Fibroblast of mammary gland (primary cell): ENCODE measurements around the gene EEIG1.
"Not testable (repeated sequence)": the region's sequence is repeated elsewhere in the genome, so short reads cannot be mapped to it uniquely, and the experiment has no call there.

Source experiments
- DNase-seq: peaks from one replicate; pipeline ENCODE4 v3.0.0-alpha.2; 2010; ENCODE audit warnings: low read depth
- H3K4me3 ChIP-seq: 2 replicates; pipeline ENCODE4 v1.5.1; 2011; ENCODE audit warnings: low read depth, mild to moderate bottlenecking, low read length, moderate library complexity; ENCODE audit not compliant: control insufficient read depth
- TF ChIP-seq, protein P1 (sequence below): conservative IDR thresholded peaks from 2 replicates; pipeline ENCODE4 v1.5.1; 2011; ENCODE audit warnings: low read depth, low read length, inconsistent platforms; ENCODE audit not compliant: control insufficient read depth, insufficient read depth

The EEIG1 gene

DNA sequence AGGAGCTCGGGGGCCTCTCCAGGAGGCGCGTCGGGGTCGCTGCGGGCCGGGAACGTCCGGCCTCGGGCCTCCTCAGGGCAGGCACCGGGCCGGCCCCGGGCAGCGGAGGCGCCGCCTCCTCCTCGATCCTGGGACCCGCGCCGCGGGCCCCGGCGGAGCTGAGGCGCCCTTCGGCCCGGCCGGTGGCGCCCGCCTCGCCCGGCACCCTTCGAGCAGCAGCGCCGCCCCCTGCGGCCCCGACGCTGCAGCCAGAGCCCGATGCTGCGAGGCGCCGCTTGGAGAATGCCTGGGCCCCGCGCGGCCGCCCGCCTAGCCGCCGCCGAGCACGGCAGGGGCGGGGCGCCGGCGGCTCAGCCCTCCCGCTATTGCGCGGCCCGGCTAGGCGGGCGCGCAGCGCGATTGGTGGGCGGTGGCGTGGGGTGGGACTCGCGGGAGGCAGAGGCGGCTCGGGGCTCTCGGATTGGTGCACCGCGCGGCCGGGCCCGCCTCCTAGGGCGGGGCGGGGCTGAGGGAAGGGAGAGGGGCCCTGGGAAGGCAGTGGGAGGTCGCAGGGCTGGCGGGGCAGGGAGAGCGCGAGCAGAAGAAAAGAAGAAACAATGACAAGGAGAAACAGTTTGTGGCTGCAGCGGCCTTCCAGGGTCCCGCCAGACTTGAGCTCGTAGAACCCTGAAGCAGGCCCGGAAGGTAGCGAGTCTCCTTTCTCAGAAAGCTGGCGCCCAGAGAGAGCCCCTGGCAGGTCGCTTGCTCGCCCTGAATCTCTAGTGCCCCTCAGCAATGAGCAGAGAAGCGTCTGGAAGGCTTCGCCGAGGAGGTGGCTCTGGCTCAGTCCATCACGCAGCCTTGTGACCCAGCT is at the start of gene EEIG1:
Gene EEIG1 (minus strand): TSS at position 284 of the 853 bp plus-strand sequence. CDS start 852 bp downstream, outside the sequence.
- TF ChIP-seq, protein P1, sequence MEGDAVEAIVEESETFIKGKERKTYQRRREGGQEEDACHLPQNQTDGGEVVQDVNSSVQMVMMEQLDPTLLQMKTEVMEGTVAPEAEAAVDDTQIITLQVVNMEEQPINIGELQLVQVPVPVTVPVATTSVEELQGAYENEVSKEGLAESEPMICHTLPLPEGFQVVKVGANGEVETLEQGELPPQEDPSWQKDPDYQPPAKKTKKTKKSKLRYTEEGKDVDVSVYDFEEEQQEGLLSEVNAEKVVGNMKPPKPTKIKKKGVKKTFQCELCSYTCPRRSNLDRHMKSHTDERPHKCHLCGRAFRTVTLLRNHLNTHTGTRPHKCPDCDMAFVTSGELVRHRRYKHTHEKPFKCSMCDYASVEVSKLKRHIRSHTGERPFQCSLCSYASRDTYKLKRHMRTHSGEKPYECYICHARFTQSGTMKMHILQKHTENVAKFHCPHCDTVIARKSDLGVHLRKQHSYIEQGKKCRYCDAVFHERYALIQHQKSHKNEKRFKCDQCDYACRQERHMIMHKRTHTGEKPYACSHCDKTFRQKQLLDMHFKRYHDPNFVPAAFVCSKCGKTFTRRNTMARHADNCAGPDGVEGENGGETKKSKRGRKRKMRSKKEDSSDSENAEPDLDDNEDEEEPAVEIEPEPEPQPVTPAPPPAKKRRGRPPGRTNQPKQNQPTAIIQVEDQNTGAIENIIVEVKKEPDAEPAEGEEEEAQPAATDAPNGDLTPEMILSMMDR, result no peak
- peak within 1 kb of the TSS; percentile 71 for H3K4me3 ChIP-seq
- peak; percentile 76 for DNase-seq

DNA sequence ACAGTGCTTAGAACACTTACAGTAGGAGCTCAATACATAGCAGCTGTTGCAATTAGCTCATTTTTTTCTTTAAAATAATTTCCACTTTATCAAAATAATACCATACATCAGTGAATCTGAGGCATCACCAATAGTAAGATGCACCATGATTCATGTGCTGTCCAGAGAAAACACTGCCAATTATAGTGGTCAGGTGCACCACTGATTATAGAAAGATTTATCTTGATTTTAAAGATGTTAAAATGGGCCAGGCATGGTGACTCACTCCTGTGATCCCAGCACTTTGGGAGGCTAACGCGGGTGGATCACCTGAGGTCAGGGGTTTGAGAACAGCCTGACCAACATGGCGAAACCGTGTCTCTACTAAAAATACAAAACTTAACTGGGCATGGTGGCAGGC is 46.9 kb upstream of the EEIG1 start:
- TF ChIP-seq, protein P1, result no peak
- no peak overlapping the region for H3K4me3 ChIP-seq

DNA sequence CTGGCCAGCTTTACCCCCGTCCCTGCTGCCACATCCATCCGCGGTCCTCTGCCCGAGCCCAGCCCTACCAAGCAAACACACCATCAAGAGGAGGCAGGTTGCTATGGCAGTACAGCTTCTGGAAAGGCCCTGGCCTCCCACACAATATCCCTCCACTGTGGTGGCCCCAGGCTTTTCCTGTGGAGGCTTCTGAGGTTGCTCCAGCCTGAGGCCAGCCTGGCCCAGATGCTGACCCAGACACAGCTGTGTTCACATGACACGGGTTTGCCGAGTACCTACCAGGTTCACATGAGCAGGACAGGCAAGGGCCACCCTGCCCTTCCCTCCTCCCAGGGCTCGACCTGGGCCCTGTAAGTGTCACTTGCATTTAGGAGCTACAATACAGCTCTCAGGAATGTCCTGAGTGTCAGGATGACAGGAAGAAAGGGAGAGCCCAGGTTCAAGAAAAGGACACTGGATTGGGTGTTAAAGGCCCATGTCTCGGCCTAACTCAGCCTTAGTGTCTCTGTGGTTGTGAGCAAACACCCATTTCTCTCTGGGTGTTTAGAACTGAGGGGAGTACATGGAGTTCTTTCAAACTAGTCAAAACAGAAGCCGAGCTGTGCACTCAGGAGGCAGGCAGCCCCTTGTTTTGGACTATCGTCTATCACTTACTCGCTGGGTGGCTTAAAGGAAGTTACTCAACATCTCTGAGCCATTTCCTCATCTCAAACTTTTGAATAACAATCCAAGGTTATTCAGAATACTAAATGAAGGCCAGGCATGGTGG is 46.2 kb upstream of the EEIG1 start:
- no peak overlapping the region for H3K4me3 ChIP-seq
- TF ChIP-seq, protein P1, result no peak
- DNase-seq, result no peak

More for the DNA sequence above, 46.9 kb upstream of the EEIG1 start:
- DNase-seq, result no peak

DNA sequence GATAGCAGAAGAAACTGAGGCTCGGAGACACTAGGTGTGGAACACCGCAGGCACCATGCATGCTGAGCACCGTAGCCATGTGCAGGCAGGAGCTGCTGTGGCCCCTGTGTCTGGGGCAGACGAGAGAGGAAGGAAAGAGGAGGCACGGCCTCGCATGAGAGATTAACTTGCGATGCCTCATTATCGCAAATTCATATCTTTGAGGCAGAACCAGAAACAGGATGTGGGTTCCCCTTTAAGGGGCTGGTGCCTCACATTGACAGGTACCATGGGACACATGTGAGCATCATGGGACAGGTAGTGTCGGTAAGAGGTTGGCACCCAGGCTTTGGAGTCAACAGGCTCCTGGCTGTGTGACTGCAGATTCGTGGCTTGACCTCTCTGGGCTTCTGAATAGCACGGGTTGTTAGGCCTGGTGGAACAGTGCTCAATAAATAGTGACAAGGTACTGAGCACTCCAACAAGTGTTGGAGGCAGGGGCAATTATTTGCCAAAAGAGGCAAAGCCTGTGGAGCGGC is 45.5 kb upstream of the EEIG1 start:
- no peak for DNase-seq
- TF ChIP-seq, protein P1, result no peak
- no peak overlapping the region for H3K4me3 ChIP-seq

DNA sequence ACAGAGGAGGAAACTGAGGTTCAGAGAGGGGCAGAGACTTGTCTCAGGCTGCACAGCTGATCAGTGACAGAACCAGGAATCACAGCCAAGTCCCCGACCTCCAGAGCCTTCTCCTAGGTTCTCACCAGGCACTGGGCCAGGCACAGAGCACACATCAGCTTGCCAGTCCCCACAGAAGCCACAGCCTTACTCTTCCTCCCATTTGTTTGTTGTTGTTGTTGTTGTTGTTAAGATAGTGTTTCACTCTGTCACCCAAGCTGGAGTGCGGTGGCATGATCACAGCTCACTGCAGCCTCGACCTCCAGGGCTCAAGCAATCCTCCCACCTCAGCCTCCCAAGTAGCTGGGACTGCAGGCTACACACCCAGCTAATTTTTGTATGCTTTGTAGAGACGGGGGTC is 44.9 kb upstream of the EEIG1 start:
- TF ChIP-seq, protein P1, result no peak
- no peak for DNase-seq
- H3K4me3 ChIP-seq, result no peak overlapping the region

DNA sequence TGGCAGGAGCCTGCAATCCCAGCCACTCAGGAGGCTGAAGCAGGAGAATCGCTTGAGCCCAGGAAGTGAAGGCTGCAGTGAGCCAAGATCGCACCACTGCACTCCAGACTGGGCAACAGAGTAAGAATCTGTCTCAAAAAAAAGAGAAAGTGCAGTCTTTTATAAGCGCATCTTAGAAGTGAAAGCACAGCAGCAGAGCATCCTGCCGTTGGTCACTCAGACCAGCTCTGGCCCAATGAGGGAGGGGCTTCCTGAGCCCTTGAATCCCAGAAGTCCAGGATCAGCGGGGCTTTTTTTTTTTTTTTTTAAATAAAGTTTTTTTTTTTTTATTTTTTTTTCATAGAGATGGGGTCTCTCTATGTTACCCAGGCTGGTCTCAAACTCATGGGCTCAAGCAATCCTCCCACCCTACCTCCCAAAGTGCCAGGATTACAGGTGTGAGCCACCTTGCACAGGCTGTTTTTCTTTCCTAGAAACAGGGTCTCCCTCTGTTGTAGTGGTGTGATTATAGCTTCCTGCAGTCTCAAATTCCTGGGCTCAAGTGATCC is 44.0 kb upstream of the EEIG1 start:
- H3K4me3 ChIP-seq, result no peak overlapping the region
- DNase-seq, result no peak
- TF ChIP-seq, protein P1, result no peak

DNA sequence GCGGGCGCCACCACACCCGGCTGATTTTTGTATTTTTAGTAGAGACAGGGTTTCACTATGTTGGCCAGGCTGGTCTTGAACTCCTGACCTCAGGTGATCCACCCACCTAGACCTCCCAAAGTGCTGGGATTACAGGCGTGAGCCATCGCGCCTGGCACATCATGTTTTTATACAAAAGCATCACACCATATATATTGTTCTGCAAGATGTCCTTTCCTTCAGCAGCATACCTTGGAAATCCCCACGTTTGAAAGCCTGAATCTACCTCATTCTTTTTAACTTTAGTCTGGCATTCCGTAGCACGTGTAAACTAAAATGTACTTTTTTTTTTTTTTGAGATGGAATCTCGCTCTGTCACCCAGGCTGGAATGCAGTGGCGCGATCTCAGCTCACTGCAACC is 42.9 kb upstream of the EEIG1 start:
- DNase-seq, H3K4me3 ChIP-seq: not testable (repeated sequence)
